HFFc6 (cell line): ENCODE measurements around the gene FCMR. TPM values are rescaled to one million over a fixed set of nuclear protein-coding genes. Genes with fewer than 3 reads are reported as not detected.

Experiments used
- DNase-seq: peaks from one replicate; pipeline ENCODE4 v3.0.0-alpha.2; 2018
- H3K27ac Mint-ChIP-seq: 2 replicates; pipeline ENCODE4 v1.8.0; 2020; ENCODE audit warnings: mild to moderate bottlenecking, mixed read lengths
- H3K27me3 Mint-ChIP-seq: 2 replicates; pipeline ENCODE4 v1.8.0; 2021; ENCODE audit warnings: mild to moderate bottlenecking, moderate library complexity, mixed read lengths; ENCODE audit not compliant: insufficient read depth
- H3K36me3 Mint-ChIP-seq: 2 replicates; pipeline ENCODE4 v1.8.0; 2021; ENCODE audit warnings: low read depth, mixed read lengths
- H3K4me1 Mint-ChIP-seq: 2 replicates; pipeline ENCODE4 v1.8.0; 2020; ENCODE audit warnings: low read depth, mixed read lengths
- H3K4me3 Mint-ChIP-seq: 2 replicates; pipeline ENCODE4 v1.8.0; 2020; ENCODE audit warnings: mild to moderate bottlenecking, moderate library complexity, mixed read lengths
- H3K9me3 Mint-ChIP-seq: 2 replicates; pipeline ENCODE4 v1.8.0; 2020; ENCODE audit warnings: mild to moderate bottlenecking, mixed read lengths
- total RNA-seq, 6 experiments: library from RNA; stranded (reverse); fragmentation: NEBNext Ultra II Directional; extraction: Animal tissue kit (Norgen Biotek cat#: 25700); gene quantifications; 2 replicates in 1 of 6; 3 replicates in 5 of 6; pipeline ENCODE4 v1.2.3, GENCODE V29; 2021
- TF ChIP-seq, protein P1 (sequence below): fragments of 200-600 bp; sonication (generic); IDR thresholded peaks from 2 replicates; pipeline ENCODE4 v1.5.0; 2021; ENCODE audit warnings: antibody characterized with exemption, mild to moderate bottlenecking

FCMR gene
- total RNA-seq, 6 experiments from 2014 or later = 0.28 to 1.3 (median 0.67) TPM

DNA sequence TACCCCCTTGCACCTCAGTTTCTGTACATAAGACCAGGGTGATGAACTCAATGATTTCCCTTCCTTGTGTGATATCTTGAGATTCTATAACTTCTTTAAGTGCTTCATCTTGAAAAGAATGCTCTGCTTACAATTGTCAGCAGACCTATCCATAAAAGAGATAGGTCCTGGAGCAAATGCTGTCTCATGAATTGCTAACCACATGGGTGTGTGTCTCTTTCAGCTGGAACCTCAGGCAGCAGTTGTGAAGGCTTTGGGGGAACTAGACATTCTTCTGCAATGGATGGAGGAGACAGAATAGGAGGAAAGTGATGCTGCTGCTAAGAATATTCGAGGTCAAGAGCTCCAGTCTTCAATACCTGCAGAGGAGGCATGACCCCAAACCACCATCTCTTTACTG lies 53.5 kb downstream of the FCMR start:
- Mint-ChIP-seq H3K27me3 (peaks cover 5% of the 10 kb centered on the region), H3K27ac (no peak overlapping the region), H3K4me1 (peaks cover 40% of the 10 kb centered on the region), H3K36me3 (peaks cover 4% of the 10 kb centered on the region; the same call in 1 of the 2 replicates), H3K9me3 (peaks cover 4% of the 10 kb centered on the region; the same call in 1 of the 2 replicates), H3K4me3 (no peak overlapping the region)
- TF ChIP-seq, protein P1, sequence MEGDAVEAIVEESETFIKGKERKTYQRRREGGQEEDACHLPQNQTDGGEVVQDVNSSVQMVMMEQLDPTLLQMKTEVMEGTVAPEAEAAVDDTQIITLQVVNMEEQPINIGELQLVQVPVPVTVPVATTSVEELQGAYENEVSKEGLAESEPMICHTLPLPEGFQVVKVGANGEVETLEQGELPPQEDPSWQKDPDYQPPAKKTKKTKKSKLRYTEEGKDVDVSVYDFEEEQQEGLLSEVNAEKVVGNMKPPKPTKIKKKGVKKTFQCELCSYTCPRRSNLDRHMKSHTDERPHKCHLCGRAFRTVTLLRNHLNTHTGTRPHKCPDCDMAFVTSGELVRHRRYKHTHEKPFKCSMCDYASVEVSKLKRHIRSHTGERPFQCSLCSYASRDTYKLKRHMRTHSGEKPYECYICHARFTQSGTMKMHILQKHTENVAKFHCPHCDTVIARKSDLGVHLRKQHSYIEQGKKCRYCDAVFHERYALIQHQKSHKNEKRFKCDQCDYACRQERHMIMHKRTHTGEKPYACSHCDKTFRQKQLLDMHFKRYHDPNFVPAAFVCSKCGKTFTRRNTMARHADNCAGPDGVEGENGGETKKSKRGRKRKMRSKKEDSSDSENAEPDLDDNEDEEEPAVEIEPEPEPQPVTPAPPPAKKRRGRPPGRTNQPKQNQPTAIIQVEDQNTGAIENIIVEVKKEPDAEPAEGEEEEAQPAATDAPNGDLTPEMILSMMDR = no peak
- no peak for DNase-seq

DNA sequence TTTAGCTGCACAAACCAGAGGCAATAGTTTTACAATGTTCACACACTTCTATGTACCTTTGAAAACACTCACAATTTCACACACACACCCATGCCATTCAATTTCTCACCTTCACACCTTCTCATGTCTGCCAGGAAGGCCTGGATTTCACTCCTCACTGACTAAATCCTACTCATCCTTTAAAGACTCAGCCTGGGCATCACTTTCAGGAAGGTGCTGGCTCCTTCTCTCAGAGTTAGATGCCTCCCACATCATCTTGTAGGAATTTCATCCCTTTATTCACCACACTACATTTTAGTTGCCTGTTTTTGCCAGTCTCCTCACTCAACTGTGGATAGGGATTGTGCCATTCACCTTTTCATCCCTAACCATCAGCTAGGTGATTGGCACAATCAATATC lies 54.0 kb downstream of the FCMR start:
- DNase-seq = no peak
- TF ChIP-seq, protein P1 = no peak
- Mint-ChIP-seq H3K4me3 (no peak overlapping the region), H3K36me3 (peaks cover 4% of the 10 kb centered on the region; the same call in 1 of the 2 replicates), H3K27ac (no peak overlapping the region), H3K9me3 (peaks cover 4% of the 10 kb centered on the region; the same call in 1 of the 2 replicates), H3K27me3 (peaks cover 10% of the 10 kb centered on the region), H3K4me1 (peaks cover 39% of the 10 kb centered on the region)

GRCh38 chr1:206867239-206867638 lies 54.5 kb downstream of the FCMR start:
- Mint-ChIP-seq H3K27me3 (peaks cover 10% of the 10 kb centered on the region), H3K36me3 (peaks cover 3% of the 10 kb centered on the region; the same call in 1 of the 2 replicates), H3K27ac (no peak overlapping the region)

DNA sequence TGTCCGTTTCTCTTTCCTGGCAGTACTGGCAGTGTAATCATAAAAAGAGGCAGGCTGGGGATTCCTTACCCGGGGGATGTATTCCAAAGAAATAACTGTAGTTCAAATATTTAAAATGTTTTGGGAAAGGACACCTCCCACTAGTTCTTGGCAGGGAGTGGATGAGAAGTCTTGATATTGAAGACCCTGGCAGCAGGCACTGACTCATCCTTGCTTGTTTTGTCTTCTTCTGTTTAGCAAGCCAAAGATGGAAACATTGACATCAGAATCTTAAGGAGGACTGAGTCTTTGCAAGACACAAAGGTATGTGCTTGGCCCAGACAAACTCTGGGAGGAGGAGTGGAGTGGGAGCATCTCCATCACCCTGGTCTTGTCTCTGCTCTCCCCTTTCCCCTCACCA lies 55.7 kb downstream of the FCMR start:
- H3K9me3 Mint-ChIP-seq = no peaks in the 10 kb centered on the region
- TF ChIP-seq, protein P1 = no peak
- no peak overlapping the region for H3K4me3 Mint-ChIP-seq
- H3K36me3 Mint-ChIP-seq = no peaks in the 10 kb centered on the region
- H3K27ac Mint-ChIP-seq = no peak overlapping the region
- H3K4me1 Mint-ChIP-seq = peaks cover 39% of the 10 kb centered on the region
- H3K27me3 Mint-ChIP-seq = peaks cover 13% of the 10 kb centered on the region
- no peak for DNase-seq

More at GRCh38 chr1:206867239-206867638, 54.5 kb downstream of the FCMR start:
- peaks cover 39% of the 10 kb centered on the region for H3K4me1 Mint-ChIP-seq
- no peak for DNase-seq
- no peak overlapping the region for H3K4me3 Mint-ChIP-seq
- TF ChIP-seq, protein P1 = no peak
- peaks cover 2% of the 10 kb centered on the region; the same call in 1 of the 2 replicates for H3K9me3 Mint-ChIP-seq

GRCh38 chr1:206864939-206865671 lies 56.6 kb downstream of the FCMR start, which contains the start of gene IL20:
Gene IL20 (plus strand): TSS chr1:206865623. CDS start chr1:206865853, 230 bp downstream.
- peak; percentile 82 for DNase-seq
- H3K27ac Mint-ChIP-seq = no peak within 1 kb of the TSS
- H3K27me3 Mint-ChIP-seq = peaks cover 12% of the 10 kb centered on the region
- TF ChIP-seq, protein P1 = peak; percentile 96
- H3K4me3 Mint-ChIP-seq = no peak within 1 kb of the TSS
- H3K36me3 Mint-ChIP-seq = no peaks in the 10 kb centered on the region
- H3K9me3 Mint-ChIP-seq = no peaks in the 10 kb centered on the region
- H3K4me1 Mint-ChIP-seq = peaks cover 31% of the 10 kb centered on the region
